Nephron progenitor cell (in vitro differentiated cells): ENCODE results near the gene BEST3.

Experiments used
- DNase-seq: peaks from one replicate; pipeline ENCODE4 v3.0.0; 2021
- H3K27ac Mint-ChIP-seq: 2 replicates; pipeline ENCODE4 v1.8.0; 2021; ENCODE audit warnings: mild to moderate bottlenecking, moderate library complexity, mixed read lengths
- H3K27me3 Mint-ChIP-seq: 2 replicates; pipeline ENCODE4 v1.8.0; 2021; ENCODE audit warnings: mild to moderate bottlenecking, low read depth, mixed read lengths; ENCODE audit not compliant: poor library complexity
- H3K36me3 Mint-ChIP-seq: 2 replicates; pipeline ENCODE4 v1.8.0; 2021; ENCODE audit warnings: low read depth, mixed read lengths
- H3K4me1 Mint-ChIP-seq: 2 replicates; pipeline ENCODE4 v1.8.0; 2021; ENCODE audit warnings: mixed read lengths
- H3K4me3 Mint-ChIP-seq: 2 replicates; pipeline ENCODE4 v1.8.0; 2021; ENCODE audit warnings: mild to moderate bottlenecking, moderate library complexity, mixed read lengths
- H3K9me3 Mint-ChIP-seq: 2 replicates; pipeline ENCODE4 v1.8.0; 2021; ENCODE audit warnings: mild to moderate bottlenecking, moderate library complexity, mixed read lengths
- TF ChIP-seq, protein P1 (sequence below): fragments of 200-600 bp; sonication (generic); IDR thresholded peaks from 2 replicates; pipeline ENCODE4 v1.5.0; 2021; ENCODE audit warnings: antibody characterized with exemption

The BEST3 gene

DNA sequence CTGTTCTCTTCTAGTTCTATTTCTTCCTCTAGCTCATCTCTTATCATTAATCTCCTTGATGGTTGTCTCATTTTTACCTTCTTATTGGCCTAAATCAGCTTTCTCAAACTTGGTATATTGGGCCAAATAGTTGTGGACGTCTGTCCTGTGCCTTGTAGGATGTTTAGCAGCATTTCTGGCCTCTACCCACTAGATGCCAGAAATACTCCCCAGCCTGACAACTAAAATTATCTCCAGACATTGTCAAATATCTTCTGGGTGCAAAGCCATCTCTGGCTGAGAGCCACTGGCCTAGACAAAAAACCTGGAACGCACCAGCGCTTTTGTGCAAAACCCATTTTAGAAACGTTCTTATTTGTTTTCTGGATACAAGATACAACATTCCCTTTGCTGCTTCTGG lies 49.6 kb downstream of the BEST3 start:
- TF ChIP-seq, protein P1, sequence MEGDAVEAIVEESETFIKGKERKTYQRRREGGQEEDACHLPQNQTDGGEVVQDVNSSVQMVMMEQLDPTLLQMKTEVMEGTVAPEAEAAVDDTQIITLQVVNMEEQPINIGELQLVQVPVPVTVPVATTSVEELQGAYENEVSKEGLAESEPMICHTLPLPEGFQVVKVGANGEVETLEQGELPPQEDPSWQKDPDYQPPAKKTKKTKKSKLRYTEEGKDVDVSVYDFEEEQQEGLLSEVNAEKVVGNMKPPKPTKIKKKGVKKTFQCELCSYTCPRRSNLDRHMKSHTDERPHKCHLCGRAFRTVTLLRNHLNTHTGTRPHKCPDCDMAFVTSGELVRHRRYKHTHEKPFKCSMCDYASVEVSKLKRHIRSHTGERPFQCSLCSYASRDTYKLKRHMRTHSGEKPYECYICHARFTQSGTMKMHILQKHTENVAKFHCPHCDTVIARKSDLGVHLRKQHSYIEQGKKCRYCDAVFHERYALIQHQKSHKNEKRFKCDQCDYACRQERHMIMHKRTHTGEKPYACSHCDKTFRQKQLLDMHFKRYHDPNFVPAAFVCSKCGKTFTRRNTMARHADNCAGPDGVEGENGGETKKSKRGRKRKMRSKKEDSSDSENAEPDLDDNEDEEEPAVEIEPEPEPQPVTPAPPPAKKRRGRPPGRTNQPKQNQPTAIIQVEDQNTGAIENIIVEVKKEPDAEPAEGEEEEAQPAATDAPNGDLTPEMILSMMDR, result no peak
- Mint-ChIP-seq H3K36me3 (no peaks in the 10 kb centered on the region), H3K4me3 (no peak overlapping the region), H3K9me3 (no peaks in the 10 kb centered on the region), H3K27ac (no peak overlapping the region), H3K27me3 (peaks cover 6% of the 10 kb centered on the region), H3K4me1 (peaks cover 7% of the 10 kb centered on the region)
- no peak for DNase-seq

DNA sequence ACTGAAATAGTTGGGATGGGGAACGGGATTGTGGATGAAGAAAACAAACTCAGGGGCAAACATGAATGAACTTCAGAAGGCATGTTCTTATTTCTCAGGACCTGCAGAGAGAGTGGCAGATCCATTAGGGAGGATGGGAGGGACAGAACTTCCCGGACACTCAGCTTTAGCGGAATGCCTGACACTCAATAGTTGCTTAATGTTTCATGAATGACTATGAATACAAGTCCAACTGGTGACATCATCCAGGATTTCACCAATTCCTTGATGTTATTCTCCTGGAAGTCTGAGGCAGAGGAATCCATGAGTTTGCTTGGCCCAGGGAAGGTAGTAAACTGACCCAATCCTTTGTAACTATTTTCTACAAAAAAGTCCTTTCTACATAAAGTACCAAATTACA lies 50.6 kb downstream of the BEST3 start:
- Mint-ChIP-seq H3K27me3 (peaks cover 6% of the 10 kb centered on the region), H3K4me1 (peaks cover 7% of the 10 kb centered on the region), H3K27ac (no peak overlapping the region), H3K36me3 (no peaks in the 10 kb centered on the region), H3K9me3 (no peaks in the 10 kb centered on the region), H3K4me3 (no peak overlapping the region)
- no peak for DNase-seq
- TF ChIP-seq, protein P1, result no peak

- H3K36me3 Mint-ChIP-seq, result no peaks in the 10 kb centered on the region
These were observed 51.9 kb downstream of the BEST3 start for GRCh38 chr12:69647178-69647577.

GRCh38 chr12:69645031-69645430 lies 54.1 kb downstream of the BEST3 start:
- TF ChIP-seq, protein P1, result no peak
- Mint-ChIP-seq H3K4me3 (no peak overlapping the region), H3K4me1 (no peaks in the 10 kb centered on the region), H3K27me3 (peaks cover 7% of the 10 kb centered on the region), H3K27ac (no peak overlapping the region), H3K9me3 (no peaks in the 10 kb centered on the region), H3K36me3 (no peaks in the 10 kb centered on the region)
- no peak for DNase-seq

More at GRCh38 chr12:69647178-69647577, 51.9 kb downstream of the BEST3 start:
- H3K4me1 Mint-ChIP-seq, result peaks cover 7% of the 10 kb centered on the region
- DNase-seq, result no peak
- peak overlapping the region; percentile 23 for H3K27ac Mint-ChIP-seq
- no peak overlapping the region for H3K4me3 Mint-ChIP-seq
- TF ChIP-seq, protein P1, result no peak
- H3K27me3 Mint-ChIP-seq, result peaks cover 11% of the 10 kb centered on the region
- H3K9me3 Mint-ChIP-seq, result no peaks in the 10 kb centered on the region

DNA sequence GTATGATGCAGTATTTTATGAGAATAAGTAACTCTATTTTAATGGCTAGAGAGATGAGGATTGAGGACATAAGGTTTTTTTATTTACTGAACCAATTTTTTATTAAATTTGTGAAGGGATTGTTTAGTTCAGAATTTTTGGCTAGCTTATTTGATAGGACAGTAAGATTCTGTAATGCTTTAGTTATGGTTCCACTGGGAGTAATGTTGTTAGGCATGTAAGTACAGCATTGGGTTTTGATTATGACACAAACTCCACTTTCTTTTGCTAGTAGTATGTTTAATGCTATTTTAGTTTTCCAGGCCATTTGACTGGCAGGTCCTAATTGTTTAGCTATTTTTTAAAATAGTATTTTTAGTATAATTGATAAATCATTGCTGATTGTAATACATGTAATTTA lies 54.6 kb downstream of the BEST3 start:
- Mint-ChIP-seq H3K27ac (no peak overlapping the region), H3K36me3 (no peaks in the 10 kb centered on the region), H3K4me1 (no peaks in the 10 kb centered on the region), H3K9me3 (no peaks in the 10 kb centered on the region), H3K4me3 (no peak overlapping the region), H3K27me3 (peaks cover 5% of the 10 kb centered on the region)
- no peak for DNase-seq
- TF ChIP-seq, protein P1, result no peak

DNA sequence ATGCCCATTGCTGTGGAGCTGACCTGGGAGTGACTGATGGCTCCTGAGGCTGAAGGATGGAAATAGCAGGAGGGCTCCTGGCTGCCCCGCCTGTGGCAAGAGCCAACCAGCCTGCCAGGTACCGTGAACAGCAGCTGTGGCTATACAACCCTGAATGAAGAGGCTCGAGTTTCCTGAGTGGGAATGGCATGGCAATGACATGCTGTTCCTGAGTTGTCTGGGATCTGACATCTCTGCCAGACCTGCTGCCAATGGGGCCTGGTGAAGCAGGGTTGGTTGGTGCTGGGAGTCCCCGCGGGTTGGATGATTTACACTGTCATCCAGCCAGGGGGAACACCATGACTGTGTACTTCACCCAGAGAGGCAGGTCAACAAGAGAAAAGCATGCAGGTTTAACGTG lies 56.6 kb downstream of the BEST3 start:
- Mint-ChIP-seq H3K27ac (no peak overlapping the region), H3K4me3 (no peak overlapping the region), H3K36me3 (no peaks in the 10 kb centered on the region), H3K9me3 (no peaks in the 10 kb centered on the region), H3K4me1 (no peaks in the 10 kb centered on the region), H3K27me3 (peaks cover 8% of the 10 kb centered on the region)
- no peak for DNase-seq
- TF ChIP-seq, protein P1, result no peak
